Kidney (tissue), 14 donors: ENCODE data around the gene DEPDC5. TPM values are rescaled to one million over a fixed set of nuclear protein-coding genes. Genes with fewer than 3 reads are reported as not detected.

Source experiments
- DNase-seq, 5 donors: peaks; one replicate each; pipeline ENCODE4 v3.0.0-alpha.2; 2013 to 2020
- FAIRE-seq: peaks from 2 replicates; lab custom pipeline; 2012; peaks lifted over from hg19 to GRCh38; lab: Jason Lieb, UNC
- H3K27ac ChIP-seq, 2 donors: one replicate each; pipeline ENCODE4 v1.7.0; 2013; ENCODE audit warnings: low read depth in 2 of 2, low read length in 2 of 2, inconsistent platforms in 1 of 2
- H3K27me3 ChIP-seq: one replicate; pipeline ENCODE4 v1.7.1; 2013; ENCODE audit warnings: low read length, inconsistent platforms; ENCODE audit not compliant: control insufficient read depth, insufficient read depth
- H3K36me3 ChIP-seq, 3 donors: one replicate each; pipeline versions ENCODE4 v1.7.0 to v1.7.1; 2013; ENCODE audit warnings: low read length in 3 of 3, control low read depth in 1 of 3, inconsistent platforms in 1 of 3; ENCODE audit not compliant: insufficient read depth in 3 of 3, control insufficient read depth in 2 of 3
- H3K4me1 ChIP-seq, 3 donors: one replicate each; pipeline versions ENCODE4 v1.7.0 to v1.7.1; 2013; ENCODE audit warnings: low read length in 3 of 3, inconsistent platforms in 1 of 3, low read depth in 1 of 3; ENCODE audit not compliant: control insufficient read depth in 2 of 3, insufficient read depth in 2 of 3
- H3K4me3 ChIP-seq, 3 donors: one replicate each; pipeline versions ENCODE4 v1.7.0 to v1.8.1; 2013; ENCODE audit warnings: low read length in 3 of 3, control low read depth in 1 of 3, inconsistent platforms in 1 of 3
- H3K9ac ChIP-seq, 3 donors: one replicate each; pipeline versions ENCODE4 v1.7.0 to v1.7.1; 2013; ENCODE audit warnings: low read length in 3 of 3, control low read depth in 1 of 3, inconsistent platforms in 1 of 3
- H3K9me3 ChIP-seq, 3 donors: one replicate each; pipeline versions ENCODE4 v1.7.0 to v1.7.1; 2013; ENCODE audit warnings: low read length in 3 of 3, control low read depth in 1 of 3, inconsistent platforms in 1 of 3; ENCODE audit not compliant: control insufficient read depth in 2 of 3, insufficient read depth in 1 of 3
- CTCF ChIP-seq: IDR thresholded peaks from 3 replicates; pipeline ENCODE4 v1.5.1; 2012; ENCODE audit warnings: mild to moderate bottlenecking, moderate library complexity, borderline replicate concordance; ENCODE audit not compliant: insufficient read depth; ENCODE audit errors: extremely low read depth
- intact Hi-C: fragments of 100-400 bp; cut with DNase I; formaldehyde crosslinking; loops from one replicate; pipeline ENCODE4 v1.11.1; 2022
- polyA plus RNA-seq: library from polyadenylated mRNA; stranded (reverse); fragments of 350-450 nt; fragmentation: Illumina TruSeq; extraction: RNeasy Lipid Tissue Mini Kit (QIAGEN cat#74804); gene quantifications from one replicate; pipeline ENCODE4 v1.2.3, GENCODE V29; 2014; ENCODE audit warnings: low read depth, low replicate concordance; ENCODE audit not compliant: insufficient read depth
- total RNA-seq: library from RNA; stranded (reverse); fragmentation: NEBNext Ultra II Directional; extraction: Animal tissue kit (Norgen Biotek cat#: 25700); gene quantifications from one replicate; pipeline ENCODE4 v1.2.1, GENCODE V29; 2021
- donor health status: control.
- donor health status: control.
- donor health status: control.
- donor health status: control.
- donor health status: control.
- donor health status: DM: yes; HTN: yes; CAD: no.
- donor health status: Normal renal cell carcinoma (clear cell type).

DEPDC5 gene
- total and polyA plus RNA-seq, 2 donors from 2014 or later, result 12.1 to 27.3 TPM

GRCh38 chr22:31816750-31817149, 62.9 kb downstream of the DEPDC5 start:
- Histone ChIP-seq H3K4me3 (no peak overlapping the region), H3K4me1 (no peaks in the 10 kb centered on the region), H3K9ac (no peak overlapping the region), H3K36me3 (peaks cover 4 to 59% (median 37%) of the 10 kb centered on the region in 3 donors), H3K27ac (no peak overlapping the region), H3K27me3 (no peaks in the 10 kb centered on the region), H3K9me3 (no peaks in the 10 kb centered on the region)
- intact Hi-C loops, result no loop called here
- DNase-seq, result no peak
- no peak for TF ChIP-seq CTCF
- FAIRE-seq, result no peak

- Histone ChIP-seq H3K36me3 (peaks cover 4 to 72% (median 46%) of the 10 kb centered on the region in 3 donors), H3K4me1 (no peaks in the 10 kb centered on the region)
These were observed 64.9 kb downstream of the DEPDC5 start for GRCh38 chr22:31818481-31819392.

GRCh38 chr22:31820655-31821054, 66.8 kb downstream of the DEPDC5 start:
- no peaks in the 10 kb centered on the region for H3K4me1 ChIP-seq
- H3K9ac ChIP-seq, result no peak overlapping the region
- no peak overlapping the region for H3K4me3 ChIP-seq
- H3K36me3 ChIP-seq, result peaks cover 4 to 67% (median 46%) of the 10 kb centered on the region in 3 donors
- H3K27me3 ChIP-seq, result no peaks in the 10 kb centered on the region
- DNase-seq (no peak), FAIRE-seq (no peak)
- no peak overlapping the region for H3K27ac ChIP-seq
- no peak for TF ChIP-seq CTCF
- intact Hi-C loops, result no loop called here
- H3K9me3 ChIP-seq, result no peaks in the 10 kb centered on the region

More at GRCh38 chr22:31818481-31819392, 64.9 kb downstream of the DEPDC5 start:
- H3K9ac ChIP-seq, result no peak overlapping the region
- H3K9me3 ChIP-seq, result no peaks in the 10 kb centered on the region
- H3K27me3 ChIP-seq, result no peaks in the 10 kb centered on the region
- no peak overlapping the region for H3K4me3 ChIP-seq
- TF ChIP-seq CTCF, result no peak
- DNase-seq (no peak), FAIRE-seq (no peak)
- H3K27ac ChIP-seq, result no peak overlapping the region
- intact Hi-C loops, result no loop called here
